GM21717 (cell line): ENCODE data around the gene TMEM178B.

Experiments used
- ATAC-seq: cut with Tn5 transposase; IDR thresholded peaks from one replicate; pipeline ENCODE4 v1.9.1; 2021; ENCODE audit warnings: mild to moderate bottlenecking, moderate library complexity; ENCODE audit not compliant: unreplicated experiment

The TMEM178B gene

GRCh38 chr7:141262101-141263090 is 188.5 kb downstream of the TMEM178B start:
- no peak for ATAC-seq

GRCh38 chr7:141263508-141263907 is 189.6 kb downstream of the TMEM178B start:
- ATAC-seq: no peak

GRCh38 chr7:141263983-141264382 is 190.1 kb downstream of the TMEM178B start:
- ATAC-seq: no peak

- ATAC-seq: no peak
Observed at GRCh38 chr7:141264511-141264910, 190.6 kb downstream of the TMEM178B start.

GRCh38 chr7:141265668-141266067 is 191.8 kb downstream of the TMEM178B start:
- no peak for ATAC-seq

- ATAC-seq: no peak
Observed at GRCh38 chr7:141268614-141269013, 194.8 kb downstream of the TMEM178B start.

GRCh38 chr7:141271451-141271850 is 197.6 kb downstream of the TMEM178B start:
- ATAC-seq: no peak

- no peak for ATAC-seq
Observed at GRCh38 chr7:141272417-141272816, 198.6 kb downstream of the TMEM178B start.

- no peak for ATAC-seq
Observed at GRCh38 chr7:141275350-141275749, 201.5 kb downstream of the TMEM178B start.

GRCh38 chr7:141276031-141276430 is 202.2 kb downstream of the TMEM178B start:
- ATAC-seq: no peak

- ATAC-seq: no peak
Observed at GRCh38 chr7:141280100-141280499, 206.2 kb downstream of the TMEM178B start.

- no peak for ATAC-seq
Observed at GRCh38 chr7:141281311-141281710, 207.4 kb downstream of the TMEM178B start.

- no peak for ATAC-seq
Observed at GRCh38 chr7:141286522-141286921, 212.7 kb downstream of the TMEM178B start.

- no peak for ATAC-seq
Observed at GRCh38 chr7:141287936-141288335, 214.1 kb downstream of the TMEM178B start.

- no peak for ATAC-seq
Observed at GRCh38 chr7:141288626-141289025, 214.8 kb downstream of the TMEM178B start.

GRCh38 chr7:141290365-141290764 is 216.5 kb downstream of the TMEM178B start:
- no peak for ATAC-seq

- no peak for ATAC-seq
Observed at GRCh38 chr7:141290973-141291372, 217.1 kb downstream of the TMEM178B start.

- ATAC-seq: no peak
Observed at GRCh38 chr7:141291541-141291940, 217.7 kb downstream of the TMEM178B start.

- no peak for ATAC-seq
Observed at GRCh38 chr7:141294143-141294829, 220.4 kb downstream of the TMEM178B start.

- ATAC-seq: no peak
Observed at GRCh38 chr7:141295367-141295895, 221.6 kb downstream of the TMEM178B start.

- ATAC-seq: no peak
Observed at GRCh38 chr7:141300816-141301215, 227.0 kb downstream of the TMEM178B start.

- no peak for ATAC-seq
Observed at GRCh38 chr7:141301544-141301943, 227.7 kb downstream of the TMEM178B start.
